GM18502 (cell line): Measurements from ENCODE around the gene DLG5.
A peak's percentile ranks its signal among the peaks of the same experiment; 100 is the strongest.

Source experiments
- ATAC-seq: cut with Tn5 transposase; IDR thresholded peaks from one replicate; pipeline ENCODE4 v1.9.1; 2021; ENCODE audit warnings: mild to moderate bottlenecking; ENCODE audit not compliant: unreplicated experiment, poor library complexity

DLG5 gene

DNA sequence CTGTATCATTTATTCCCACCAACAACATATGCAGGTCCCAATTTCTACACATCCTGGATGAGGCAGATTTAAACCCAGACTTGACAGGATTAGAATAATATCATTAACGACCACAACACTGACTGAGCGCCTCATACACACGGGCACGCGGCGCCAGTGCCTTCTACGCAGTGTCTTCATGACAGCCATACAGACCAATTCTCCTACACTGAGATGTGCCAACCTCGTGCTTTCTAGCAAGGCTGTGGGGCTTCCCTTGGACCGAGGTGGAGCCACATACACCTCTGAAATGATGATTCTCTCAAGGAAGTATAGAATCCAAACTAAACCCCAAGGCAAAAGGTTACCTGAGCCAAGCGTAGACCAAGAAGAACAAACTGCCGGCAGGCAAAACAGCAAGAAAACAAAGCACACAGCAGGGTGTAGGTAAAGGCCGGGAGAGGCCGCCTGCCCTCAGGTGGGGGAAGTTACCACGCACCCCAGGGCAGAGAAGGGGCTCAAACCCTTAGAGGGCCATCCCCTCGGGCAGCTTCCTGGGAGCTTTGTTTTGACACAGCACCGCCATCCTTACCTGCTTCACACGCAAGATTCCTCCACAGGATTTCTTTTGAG lies 75.8 kb downstream of the DLG5 start:
- ATAC-seq = no peak

DNA sequence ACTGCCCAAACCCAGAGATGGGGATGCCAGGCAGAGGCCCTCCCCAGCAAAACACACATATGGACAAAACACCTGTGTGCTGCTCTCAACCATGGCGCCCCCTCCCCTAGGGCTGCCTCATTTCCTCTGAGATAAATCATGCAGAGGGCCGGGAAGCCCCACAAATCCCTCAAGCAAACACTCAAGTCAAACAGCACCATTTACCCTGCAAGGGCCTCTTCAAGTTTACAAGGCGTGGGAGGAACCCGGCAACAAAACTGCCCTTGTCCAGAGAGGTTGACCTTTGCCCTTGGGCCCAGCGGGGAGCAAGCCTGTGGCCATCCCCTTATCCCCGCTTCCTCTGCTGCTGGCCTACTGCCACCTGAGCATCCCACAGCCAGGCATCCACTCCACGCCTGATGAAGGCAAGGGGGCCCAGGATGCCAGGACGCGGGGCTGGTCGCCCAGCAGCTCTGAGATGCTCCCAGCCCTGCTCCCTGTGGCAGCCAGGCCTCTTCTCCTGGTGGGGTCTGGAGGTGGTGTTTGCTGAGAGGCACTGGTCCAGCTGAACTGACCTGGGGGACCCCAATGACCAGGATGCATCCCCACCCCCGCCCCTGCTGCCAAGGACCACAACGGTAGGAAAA lies 77.4 kb downstream of the DLG5 start:
- ATAC-seq = no peak

DNA sequence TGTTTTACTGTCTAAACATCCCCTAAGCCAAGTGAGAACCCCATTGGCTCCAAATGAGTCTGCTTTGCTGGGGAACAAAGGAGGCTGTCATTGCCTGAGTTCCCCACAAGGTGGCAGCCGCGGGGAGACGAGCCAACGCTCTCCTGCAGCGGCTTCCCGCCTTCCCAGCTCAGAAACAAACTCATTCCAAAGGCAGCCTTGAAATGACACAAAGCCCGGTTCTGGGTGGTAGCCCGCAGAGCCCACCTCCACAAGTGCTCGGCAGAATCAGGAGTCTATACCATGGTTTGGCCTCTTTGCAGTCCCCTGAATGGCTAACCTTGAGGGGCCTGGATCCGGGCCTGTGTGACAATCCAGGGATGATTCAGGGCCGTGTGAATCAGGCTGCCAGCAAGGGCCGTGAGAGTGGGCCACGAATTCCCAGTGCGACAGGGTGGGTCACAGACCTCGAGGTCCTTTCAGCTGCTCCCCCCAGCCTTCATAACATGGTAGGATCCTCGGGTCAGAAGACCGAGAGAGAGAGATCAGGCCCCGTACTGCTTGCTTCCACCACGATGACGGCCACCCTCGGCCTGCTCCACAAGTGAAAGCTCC lies 79.7 kb downstream of the DLG5 start:
- ATAC-seq = peak; percentile 83

DNA sequence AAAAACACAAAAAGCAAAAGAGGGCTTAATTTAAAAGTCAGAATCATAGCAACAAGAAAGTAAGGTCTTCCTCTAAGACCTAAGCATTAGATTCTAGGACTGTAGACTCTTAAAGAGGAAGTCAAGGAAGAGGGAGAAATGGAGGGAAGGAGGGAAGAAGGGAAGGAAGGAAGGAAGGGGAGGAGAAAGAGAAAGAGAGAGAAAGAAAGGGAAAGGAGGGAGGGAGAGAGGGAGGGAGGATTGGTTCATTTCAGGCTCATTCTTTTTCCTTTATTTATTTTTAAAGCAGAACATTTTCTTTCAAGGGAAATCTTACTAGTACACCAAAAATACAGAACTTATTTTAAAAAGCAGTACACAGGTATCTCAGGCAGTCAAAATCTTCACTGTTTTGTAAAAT lies 81.1 kb downstream of the DLG5 start:
- ATAC-seq = no peak

DNA sequence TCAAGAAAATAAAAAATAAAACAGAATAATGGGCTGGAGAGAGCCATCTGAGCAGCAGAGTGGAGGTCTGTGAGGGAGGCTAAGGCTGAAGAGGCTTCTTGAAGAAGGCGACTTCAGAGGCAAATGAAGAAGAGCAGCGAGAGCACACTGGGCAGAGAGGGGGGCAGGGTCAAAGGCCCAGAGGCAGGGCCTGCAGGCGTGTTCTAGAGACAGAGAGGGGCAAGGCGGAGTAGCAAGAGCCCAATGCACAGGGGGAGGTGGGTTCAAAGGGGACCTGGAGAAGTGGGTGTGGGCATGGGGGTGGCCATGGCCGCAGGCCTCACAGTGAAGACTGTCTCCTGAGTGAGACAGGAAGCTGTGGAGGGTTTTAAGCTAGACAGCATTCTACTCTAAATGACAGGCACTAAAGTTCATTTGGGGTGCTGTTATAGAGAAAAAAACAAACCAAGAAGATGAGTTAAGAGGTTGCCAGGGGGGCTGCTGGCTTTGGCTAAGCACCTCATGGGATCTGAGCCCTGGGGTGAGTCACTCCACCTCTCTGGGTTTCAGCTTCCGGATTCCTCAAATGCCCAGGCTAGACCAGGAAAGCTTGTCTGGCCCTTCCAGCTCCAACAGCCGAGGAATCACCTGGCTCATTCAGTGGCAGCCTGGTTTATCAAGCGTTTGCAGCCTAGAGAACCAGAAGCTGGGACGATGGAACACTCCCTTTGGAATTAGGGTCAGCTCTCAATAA lies 81.7 kb downstream of the DLG5 start:
- ATAC-seq = no peak

DNA sequence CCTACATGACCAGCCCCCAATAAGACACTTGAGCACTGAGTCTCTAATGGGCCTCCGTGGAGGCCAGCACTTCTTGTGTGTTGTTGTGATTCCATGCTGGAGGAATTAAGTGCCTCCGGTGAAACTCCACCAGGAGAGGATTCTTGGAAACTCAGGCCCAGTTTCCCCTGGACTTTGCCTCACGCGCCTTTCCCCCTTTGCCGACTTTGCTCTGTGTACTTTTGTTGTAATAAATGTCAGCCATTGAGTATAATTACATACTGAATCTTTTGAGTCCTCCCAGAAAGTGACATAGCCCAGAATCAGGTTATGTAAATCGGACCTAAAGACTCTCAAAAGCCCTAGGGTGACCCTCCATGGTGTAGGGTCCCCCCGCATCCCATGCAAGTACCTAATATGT lies 82.4 kb downstream of the DLG5 start:
- no peak for ATAC-seq

DNA sequence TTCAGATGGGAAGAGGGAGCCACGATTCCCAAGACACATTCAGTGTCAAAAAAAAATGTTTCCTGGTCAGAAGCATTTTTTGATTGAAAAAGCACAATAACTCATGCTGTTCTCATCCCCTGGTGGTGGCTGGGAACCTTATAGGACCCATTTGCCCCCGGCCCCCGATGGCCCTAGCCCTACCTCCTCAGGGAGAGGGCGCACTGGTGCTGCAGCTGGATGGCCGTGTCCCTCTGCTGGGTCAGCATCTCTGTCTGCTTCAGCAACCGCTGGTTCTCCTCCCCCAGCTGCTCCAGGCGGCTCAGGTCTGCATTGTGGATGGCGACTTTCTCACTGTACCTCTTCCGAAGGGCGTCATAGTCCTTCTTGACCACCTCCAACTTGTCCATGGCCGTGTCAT lies 83.3 kb downstream of the DLG5 start:
- no peak for ATAC-seq

DNA sequence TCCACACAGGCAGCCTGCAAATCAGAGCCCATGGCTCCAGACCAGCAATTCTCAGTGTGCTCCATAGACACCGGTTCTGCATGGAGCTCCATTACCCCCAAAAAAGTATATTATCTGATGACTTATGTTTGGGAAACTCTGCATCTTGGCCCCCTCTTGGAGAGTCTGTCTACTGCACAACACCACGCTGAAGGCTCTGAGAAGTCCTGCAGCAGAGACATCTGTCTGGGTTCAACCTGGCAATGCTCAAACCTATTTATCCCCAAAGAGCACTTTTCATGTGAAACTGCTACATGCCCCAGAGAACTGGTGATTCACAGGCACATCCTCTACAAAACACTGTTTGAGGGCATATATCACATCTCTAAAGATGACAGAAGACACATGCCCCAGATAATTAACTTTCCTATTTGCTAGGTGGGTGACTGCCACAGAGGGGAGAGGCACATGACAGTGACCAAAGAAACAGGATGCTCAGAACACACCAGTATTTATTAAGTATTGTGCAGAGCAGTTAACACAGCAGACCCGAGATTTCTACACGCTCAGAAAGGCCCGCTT lies 83.8 kb downstream of the DLG5 start:
- no peak for ATAC-seq

DNA sequence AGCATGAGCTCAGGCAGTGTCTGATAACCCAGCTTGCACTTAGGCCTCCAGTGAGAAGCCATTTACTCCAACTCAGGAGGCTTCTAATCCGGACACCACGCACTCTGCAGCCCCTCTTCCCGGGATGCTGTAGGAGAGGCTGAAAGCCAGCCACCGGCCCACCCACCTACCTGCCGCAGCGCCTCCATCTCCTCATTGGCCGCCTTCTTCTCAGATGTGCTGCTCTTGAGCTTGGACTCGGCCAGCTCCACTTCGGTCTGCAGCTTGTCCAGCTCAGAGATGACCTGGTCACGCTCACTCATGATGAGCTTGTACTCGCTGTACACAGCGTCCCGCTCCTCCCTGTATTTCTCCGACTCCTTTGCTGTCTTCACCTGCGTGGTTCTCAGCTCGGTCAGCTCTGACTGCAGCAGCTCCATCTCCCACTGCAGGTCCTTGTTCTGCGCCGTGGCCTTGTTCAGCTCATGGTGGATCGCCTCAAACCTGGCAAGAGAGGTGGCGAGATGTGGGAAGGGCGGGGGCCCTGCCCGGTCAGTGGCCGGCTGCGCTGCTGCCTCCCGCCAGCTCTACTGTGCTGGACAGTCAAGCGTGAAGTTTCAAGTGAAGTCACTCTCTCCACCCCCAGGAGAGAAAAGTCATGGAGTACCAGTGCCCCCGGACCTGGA lies 84.7 kb downstream of the DLG5 start:
- ATAC-seq = no peak

DNA sequence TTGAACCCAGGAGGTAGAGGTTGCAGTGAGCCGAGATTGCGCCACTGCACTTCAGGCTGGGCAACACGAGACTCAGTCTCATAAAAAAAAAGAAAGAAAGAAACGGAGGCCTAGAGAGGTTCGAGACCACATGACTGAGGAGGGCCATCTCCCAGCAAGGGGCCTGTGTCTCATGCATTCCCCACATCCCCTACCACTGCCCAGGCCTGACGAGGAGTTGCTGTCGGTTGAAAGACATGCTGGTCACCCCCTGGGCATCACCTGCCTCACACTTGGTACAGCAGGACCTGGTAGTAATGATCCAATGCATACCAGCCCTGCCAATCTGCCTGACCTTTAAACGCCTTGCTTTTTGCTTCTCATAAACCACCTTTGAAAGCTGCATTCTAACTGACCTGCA lies 85.9 kb downstream of the DLG5 start:
- ATAC-seq = no peak

DNA sequence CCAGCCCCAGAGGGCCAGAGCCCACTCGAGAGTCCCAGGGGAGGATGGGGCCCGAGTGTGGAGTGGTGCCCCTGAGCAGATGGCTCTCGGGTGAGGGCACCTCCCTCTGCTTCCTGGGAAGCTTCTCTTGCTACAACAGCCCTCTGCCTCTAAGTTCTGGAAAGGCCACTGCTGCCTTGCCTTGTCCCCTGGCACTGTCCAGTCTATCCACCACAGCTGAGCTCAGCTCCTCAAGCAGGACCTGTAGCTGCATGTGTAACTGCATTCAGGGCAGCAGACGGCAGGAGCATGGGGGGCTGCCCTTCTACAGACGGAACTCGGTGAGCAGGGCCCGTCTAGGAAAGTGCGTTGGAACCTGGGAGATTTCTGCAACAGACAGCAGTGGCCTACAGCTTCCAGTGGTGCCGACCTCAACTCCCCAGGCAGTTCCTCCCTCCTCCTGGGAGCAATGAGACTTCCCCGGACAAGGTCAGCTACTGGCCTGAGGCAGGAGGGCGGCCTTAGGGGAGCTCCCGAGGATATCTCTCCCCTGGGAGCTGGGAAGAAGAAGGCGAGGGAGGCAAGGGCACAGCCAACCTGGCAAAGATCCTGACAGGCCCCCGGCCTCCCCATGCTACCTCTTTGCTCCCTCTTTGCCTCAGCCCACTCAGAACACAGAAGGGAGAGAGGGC lies 88.5 kb downstream of the DLG5 start:
- no peak for ATAC-seq

DNA sequence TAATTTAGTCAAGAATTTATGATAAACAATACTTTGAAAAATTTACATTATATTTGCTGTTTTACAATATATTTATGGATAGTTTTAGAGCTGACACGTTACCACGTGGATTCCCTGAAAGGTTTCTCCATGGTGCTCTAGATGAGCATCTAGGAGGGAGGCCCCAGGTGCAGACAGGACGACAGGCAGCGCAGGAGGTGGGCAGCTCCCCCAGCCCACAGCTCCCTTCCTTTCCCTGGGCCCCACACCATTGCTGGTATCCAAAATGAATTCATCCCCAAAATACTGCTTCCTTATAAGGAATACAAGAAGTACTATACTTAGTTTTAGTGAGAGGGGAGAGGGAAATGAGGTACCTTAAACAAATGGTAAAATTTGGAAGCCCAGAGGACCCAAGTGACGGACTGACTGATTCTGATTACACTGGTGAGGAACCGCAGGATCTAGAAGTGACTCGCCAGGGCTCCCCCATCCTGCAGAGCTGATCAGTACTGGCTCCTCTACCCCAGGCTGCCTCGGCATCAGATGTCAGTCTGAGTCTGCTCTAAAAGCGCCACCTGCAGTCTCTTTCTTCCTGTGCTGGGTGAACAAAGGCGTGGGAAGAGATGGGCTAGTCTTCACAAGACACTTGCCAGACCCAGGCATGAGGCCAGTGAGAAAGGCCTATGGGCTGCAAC lies 89.2 kb downstream of the DLG5 start:
- ATAC-seq = no peak

DNA sequence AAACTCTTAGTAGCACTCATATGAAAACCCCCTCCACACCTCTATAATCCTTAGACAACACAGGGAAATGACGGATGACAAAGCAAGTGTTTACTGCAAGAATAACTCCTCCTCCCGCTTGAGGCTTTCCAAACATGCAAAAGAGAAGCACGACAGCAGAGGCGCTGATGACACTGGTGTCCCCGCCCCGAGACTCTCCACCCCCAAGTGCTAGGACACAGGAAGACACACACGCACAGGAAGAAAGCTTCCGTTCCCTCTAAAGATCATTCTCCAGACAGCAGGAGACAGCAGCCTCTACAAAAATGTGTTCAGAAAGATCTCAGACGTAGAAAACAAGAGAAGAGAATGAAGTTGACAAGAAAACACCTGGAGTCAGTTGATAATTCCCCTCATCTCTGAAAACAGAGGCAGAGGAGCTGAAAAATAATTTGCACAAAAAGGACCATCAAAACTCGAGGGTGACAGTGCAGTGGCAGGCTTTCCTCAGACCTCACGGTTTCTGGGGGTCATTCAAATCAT lies 90.2 kb downstream of the DLG5 start:
- no peak for ATAC-seq

DNA sequence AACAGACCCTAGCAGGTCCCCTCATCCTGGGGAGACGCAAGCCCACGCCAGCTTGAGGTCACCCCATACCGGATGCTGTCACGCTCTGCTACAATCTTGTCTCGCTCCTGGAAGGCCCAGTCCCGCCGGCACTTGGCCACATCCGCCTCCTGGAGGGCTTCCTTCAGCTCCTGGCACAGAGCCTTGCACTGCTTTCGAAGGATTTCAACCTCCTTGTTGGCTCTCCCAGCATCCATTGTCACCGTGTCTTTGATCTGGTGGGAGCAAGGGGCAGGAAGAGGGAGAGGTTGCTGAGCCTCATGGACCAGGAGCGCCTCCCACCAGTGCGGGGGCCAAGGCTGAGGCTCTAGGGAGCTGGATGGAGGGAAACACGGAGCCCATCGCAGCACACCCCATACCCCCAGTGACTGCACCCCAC lies 90.9 kb downstream of the DLG5 start:
- ATAC-seq = no peak

DNA sequence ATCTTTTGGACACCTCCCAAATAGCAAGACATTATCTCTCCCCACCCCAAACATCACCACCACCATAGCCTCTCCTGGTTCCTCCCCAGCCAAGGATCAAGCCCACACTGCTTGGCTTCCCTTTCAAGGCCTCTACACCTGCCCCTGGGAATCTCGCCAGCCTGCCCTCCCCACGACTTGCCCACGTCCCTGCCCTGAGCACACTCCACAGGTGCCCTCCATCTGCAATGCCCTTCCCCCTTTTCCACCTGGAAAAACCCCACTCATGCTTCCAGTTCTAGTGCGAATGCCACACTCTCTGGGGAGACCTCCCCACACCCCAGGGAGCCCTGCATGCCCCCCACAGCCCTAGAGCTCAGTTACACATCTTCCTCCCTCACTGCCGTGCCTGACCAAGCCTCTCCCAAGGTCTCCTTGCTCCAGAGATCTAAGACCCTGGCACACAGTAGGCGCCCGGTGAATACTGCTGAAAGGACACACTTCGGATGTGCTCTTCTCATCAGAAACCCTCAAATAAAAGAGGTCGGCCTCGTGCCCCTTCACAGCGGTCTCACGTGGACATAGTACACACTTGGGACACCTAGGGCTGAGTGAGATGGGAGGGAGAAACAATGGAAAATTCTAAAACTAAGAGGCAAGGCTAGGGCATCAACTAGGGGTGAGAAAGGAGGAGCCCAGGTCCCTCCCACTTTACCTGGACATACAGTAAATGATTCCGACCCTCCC lies 91.4 kb downstream of the DLG5 start:
- ATAC-seq = no peak

DNA sequence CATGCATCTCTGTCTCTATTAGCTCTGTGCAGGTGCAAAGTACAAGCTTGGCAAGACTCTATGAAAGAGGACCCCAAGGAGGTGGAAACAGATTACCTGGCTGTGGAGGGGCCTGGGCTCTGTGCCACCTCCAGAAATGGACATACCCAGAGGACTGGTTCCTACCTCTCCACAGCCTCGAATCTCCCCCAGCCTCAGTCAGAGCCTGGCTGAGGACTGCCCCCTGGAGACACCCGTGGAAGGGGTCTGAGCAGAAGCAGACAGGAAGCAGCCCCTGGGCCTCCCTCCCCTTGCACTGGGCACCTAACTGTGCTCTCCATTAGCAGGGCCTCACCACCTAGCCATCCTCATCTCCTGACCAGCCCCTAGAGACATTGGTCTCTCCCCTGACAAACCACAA lies 92.0 kb downstream of the DLG5 start:
- ATAC-seq = no peak

DNA sequence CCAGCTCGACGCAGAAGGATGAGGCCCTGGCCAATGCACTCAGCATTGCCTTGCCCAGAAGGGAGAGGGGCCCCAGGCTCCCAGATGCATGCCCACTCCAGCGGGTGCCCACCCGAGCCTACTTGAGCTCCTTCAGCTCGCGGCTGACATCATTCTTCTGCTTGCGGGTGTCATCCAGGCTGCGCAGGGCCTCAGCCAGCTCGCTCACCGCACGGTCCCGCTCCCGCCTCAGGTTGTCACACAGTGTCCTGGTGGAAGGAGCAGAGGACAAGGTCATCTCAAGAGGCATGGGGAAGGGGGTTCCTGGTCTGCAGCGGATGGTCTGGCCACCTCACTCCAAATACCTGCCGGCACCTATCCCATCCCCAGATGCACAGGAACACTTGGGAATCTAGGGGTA lies 92.8 kb downstream of the DLG5 start:
- no peak for ATAC-seq

DNA sequence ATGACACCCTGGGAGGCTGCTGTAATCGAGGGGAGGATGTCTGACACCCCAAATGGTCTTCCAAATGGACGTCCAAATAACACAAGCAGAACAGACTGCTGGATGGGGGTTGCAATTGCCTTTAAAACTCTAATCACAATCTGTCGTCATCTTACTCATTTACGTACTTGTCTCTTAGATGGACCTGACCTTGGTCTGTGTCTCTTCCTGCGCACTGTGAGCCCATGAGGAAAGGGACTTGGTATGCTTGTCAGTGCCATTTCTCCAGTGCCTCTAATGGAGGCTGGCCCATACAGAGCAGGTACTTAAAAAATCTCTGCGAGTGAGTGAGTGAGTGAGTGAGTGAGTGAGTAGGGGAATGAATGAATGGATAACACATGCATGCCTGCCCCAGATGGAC lies 93.3 kb downstream of the DLG5 start:
- ATAC-seq = no peak

DNA sequence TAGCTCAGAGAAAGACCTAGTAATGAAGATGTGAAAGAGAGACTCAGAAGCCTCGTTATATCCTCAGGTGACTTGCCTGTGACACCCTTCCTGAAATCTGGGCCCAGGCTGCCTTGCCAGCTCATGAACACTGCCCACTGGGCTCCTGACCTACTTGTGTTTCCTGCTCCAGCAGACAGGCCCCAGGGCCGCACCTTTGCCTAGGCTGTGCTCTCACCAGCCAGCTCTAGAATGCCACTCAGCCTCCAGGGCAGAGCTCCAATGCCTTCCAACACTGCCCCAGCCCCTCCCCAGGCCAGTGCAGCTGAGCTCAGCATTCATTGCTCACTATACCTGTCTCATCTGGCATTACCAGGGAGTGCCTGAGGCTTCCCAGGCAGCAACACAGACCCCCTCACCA lies 94.3 kb downstream of the DLG5 start:
- no peak for ATAC-seq
